GM19372 (cell line): Measurements from ENCODE around the gene ANKRD45.
A peak's percentile ranks its signal among the peaks of the same experiment; 100 is the strongest.
"Not testable (repeated sequence)": the region's sequence is repeated elsewhere in the genome, so short reads cannot be mapped to it uniquely, and the experiment has no call there.

Experiments used
- ATAC-seq: cut with Tn5 transposase; IDR thresholded peaks from one replicate; pipeline ENCODE4 v1.9.1; 2021; ENCODE audit warnings: mild to moderate bottlenecking, low read depth, moderate library complexity; ENCODE audit not compliant: unreplicated experiment

The ANKRD45 gene, protein sequence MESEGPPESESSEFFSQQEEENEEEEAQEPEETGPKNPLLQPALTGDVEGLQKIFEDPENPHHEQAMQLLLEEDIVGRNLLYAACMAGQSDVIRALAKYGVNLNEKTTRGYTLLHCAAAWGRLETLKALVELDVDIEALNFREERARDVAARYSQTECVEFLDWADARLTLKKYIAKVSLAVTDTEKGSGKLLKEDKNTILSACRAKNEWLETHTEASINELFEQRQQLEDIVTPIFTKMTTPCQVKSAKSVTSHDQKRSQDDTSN

DNA sequence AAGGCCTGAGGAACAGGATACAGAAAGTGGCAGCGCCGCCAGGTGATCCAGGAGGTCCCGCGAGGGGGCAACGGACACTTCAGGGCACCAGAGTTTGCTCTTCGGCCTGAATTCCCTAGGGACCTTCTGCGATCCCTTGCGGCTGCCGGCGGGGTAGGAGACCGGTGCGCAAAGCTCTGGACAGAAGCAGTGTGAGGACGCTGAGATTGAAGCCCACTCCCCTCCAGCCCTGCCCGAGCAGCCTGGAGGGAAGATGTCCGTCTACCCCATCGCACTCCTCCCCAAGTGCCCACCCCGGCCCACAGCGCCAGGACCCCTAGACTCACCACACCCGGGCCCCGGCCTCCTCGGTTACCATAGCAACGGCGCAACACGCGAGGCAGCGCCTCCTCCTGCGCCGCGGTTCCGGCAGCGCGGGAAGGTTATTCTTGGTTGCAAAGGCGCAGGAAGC, at the start of gene ANKRD45:
ANKRD45 (minus strand) TSS at position 361 of the 451 bp plus-strand sequence. CDS start 10,433 bp downstream, outside the sequence.
- ATAC-seq, result no peak

DNA sequence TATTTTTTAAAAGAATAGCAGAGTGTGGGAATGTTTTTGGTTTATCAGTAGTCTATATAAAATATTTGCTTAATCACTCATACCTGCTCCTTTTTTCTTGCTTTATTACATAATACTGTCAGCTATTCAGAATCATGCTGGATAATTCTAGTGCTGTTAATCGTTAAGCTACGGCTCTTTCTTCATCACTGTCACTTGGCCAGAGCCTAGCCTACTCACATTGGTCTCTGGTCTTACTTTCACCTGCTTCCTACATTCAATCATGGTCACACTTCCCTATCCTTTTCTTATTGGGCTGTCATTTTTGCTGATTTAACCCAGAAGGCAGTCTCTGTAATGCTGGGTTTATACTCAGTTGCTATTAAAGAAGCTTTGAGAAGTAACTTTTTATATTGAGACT, 47.6 kb upstream of the ANKRD45 start:
- no peak for ATAC-seq

DNA sequence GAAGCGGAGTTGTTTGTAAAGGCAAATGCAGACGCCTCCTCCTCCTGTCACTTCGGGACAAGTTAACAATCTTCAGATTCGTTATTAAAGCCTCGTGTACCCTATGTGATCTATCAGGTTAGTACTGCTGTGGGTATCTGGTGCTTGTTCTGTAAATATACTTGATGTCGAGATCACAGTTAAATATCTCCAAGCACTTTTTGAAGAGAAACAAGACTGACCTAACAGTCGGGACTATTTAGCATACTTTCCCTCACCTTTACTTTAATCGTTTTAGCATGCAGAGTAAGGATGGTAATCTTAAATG, 45.8 kb upstream of the ANKRD45 start:
- no peak for ATAC-seq

GRCh38 chr1:173714759-173715537, 45.3 kb upstream of the ANKRD45 start, which contains the start of gene KLHL20:
Gene KLHL20 (plus strand): TSS chr1:173714981. CDS start chr1:173716044, 1,063 bp downstream.
- ATAC-seq, result peak; percentile 91

DNA sequence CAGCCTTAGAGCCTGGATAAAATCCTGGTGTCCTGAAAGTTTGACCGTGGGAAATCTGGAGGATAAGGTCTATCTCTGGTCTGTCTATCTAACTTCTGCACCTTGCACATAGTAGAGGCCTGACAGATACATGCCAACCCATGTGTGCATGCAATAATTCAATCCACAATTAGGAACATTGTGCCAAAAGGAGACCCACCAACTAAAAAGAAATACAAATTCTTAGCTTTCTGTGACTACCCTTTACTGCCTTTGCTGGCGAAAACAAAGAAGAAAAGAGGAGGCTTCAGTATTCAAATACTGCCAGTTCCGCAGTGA, 44.7 kb upstream of the ANKRD45 start:
- ATAC-seq, result no peak

DNA sequence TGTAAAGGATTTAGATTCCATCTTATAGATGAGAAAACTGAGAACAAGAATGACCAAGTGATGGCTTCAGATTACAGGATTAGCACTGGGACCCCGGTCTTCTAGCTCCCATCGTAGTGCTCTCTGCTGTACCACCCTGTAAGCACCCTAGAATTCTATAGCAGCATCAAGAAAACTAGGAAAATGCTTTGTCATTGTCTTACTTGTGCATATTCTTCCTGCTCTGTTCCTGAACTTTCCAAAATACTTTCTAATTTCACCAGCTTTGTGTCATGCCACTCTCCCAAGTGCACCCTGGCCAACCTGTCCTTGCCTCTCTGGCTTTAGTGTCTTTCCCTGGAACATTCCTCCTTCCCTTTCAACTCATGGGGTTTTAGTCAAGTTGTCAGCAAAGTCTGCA, 39.1 kb upstream of the ANKRD45 start:
- no peak for ATAC-seq

DNA sequence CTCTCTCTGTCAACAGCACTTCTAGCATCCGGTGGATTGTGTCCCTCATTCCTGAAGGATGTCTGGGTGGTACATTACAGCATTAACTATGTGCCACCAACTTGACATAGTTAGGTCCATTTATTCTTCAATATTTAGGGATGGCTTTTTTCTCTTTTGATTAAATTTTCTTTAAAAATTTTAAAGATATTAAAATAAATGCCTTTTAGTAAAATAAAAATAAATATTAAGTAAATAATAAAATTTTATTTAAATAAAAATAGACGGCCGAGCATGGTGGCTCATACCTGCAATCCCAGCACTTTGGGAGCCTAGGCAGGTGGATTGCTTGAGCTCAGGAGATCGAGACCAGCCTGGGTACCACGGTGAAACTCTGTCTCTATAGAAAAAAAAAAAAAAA, 35.5 kb upstream of the ANKRD45 start:
- no peak for ATAC-seq

DNA sequence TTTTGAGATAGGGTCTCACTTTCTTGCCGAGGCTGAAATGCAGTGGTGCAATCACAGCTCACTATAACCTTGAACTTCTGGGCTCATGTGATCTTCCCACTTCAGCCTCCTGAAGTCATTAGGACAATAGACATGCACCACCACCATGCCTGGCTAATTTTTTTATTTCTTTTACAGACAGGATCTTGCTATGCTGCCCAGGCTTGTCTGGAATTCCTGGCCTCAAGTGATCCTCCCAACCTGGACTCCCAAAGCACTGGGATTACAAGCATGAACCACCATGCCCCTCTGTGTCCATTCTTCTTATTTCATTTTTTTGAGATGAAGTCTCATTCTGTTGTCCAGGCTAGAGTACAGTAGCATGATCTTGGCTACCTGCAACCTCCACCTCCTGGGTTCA, 33.1 kb upstream of the ANKRD45 start:
- no peak for ATAC-seq

DNA sequence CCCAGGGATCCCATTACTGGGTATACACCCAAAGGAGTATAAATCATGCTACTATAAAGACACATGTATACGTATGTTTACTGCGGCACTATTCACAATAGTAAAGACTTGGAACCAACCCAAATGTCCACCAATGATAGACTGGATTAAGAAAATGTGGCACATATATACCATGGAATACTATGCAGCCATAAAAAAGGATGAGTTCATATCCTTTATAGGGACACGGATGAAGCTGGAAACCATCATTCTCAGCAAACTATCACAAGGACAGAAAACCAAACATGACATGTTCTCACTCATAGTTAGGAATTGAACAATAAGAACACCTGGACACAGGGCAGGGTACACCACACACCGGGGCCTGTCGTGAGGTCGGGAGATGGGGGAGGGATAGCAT, 31.6 kb upstream of the ANKRD45 start:
- not testable (repeated sequence) for ATAC-seq

- ATAC-seq, result no peak
These were observed 23.6 kb upstream of the ANKRD45 start for GRCh38 chr1:173693238-173693637.

DNA sequence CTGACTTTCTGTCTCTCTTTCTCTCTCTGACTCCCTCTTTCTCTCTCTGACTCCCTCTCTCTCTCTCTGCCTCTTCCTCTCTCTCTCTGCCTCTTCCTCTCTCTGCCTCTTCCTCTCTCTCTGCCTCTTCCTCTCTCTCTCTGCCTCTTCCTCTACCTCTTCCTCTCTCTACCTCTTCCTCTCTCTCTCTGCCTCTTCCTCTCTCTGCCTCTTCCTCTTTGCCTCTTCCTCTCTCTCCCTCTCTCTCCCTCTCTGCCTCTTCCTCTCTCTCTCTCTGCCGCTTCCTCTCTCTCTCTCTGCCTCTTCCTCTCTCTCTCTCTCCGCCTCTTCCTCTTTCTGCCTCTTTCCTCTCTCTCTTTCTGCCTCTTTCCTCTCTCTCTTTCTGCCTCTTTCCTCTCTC, 18.6 kb upstream of the ANKRD45 start:
- ATAC-seq, result no peak

GRCh38 chr1:173685121-173685520, 15.5 kb upstream of the ANKRD45 start:
- not testable (repeated sequence) for ATAC-seq

- not testable (repeated sequence) for ATAC-seq
These were observed 14.2 kb upstream of the ANKRD45 start for GRCh38 chr1:173683838-173684237.

GRCh38 chr1:173682184-173682583, 12.5 kb upstream of the ANKRD45 start:
- ATAC-seq, result no peak

DNA sequence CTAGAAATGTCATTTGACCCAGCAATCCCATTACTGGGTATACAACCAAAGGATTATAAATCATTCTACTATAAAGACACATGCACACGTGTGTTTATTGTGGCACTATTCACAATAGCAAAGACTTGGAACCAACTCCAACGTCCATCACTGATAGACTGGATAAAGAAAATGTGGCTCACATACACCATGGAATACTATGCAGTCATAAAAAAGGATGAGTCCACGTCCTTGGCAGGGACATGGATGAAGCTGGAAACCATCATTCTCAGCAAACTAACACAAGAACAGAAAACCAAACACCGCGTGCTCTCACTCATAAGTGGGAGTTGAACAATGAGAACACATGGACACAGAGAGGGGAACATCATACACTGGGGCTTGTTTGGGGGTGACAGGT, 10.5 kb upstream of the ANKRD45 start:
- ATAC-seq, result not testable (repeated sequence)

DNA sequence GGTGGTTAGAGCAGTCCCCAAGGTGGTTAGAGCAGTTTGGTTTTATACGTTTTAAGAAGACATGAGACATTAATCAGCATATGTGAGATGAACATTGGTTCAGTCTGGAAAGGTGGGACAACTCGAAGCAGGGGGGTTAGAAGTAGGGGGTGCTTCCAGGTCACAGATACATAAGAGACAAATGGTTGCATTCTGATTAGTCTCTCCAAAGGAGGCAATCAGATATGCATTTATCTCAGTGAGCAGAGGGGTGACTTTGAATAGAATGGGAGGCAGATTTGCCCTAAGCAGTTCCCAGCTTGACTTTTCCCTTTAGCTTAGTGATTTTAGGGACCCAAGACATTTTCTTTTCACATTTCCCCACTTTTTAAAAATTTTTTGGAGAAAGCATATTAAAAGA, 4.8 kb upstream of the ANKRD45 start:
- not testable (repeated sequence) for ATAC-seq

GRCh38 chr1:173666646-173667045, 3.0 kb downstream of the ANKRD45 start:
- no peak for ATAC-seq

GRCh38 chr1:173663159-173663558, 6.5 kb downstream of the ANKRD45 start:
- ATAC-seq, result no peak

- ATAC-seq, result no peak
These were observed 7.9 kb downstream of the ANKRD45 start for GRCh38 chr1:173661763-173662162.

- ATAC-seq, result no peak
These were observed 8.4 kb downstream of the ANKRD45 start for GRCh38 chr1:173661271-173661670.

DNA sequence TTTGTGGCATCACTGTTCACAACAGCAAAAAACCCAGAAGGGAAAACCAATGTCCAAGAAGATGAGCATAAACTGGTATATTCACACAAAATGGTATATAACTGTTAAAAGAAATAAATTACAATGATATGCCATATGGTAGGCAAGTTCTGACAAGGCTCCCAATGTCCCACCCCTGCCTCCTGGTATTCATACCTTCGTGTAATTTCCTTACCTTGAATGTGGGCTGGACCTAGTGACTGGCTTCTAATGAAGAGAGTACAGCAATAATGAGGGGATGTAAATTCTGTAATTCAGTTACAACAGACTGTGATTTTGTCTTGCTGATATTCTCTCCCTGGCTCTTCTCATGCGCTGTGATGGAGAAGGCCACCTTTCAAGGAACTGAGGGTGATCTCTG, 9.3 kb downstream of the ANKRD45 start:
- no peak for ATAC-seq
